Fibroblast of pulmonary artery (primary cell): ENCODE results near the gene FAM167B.
"Not testable (repeated sequence)": the region's sequence is repeated elsewhere in the genome, so short reads cannot be mapped to it uniquely, and the experiment has no call there.

ENCODE experiments used
- DNase-seq: peaks from one replicate; pipeline ENCODE4 v3.0.0-alpha.2; 2010; ENCODE audit warnings: low read depth
- H3K4me3 ChIP-seq: replicated peaks from 2 replicates; pipeline ENCODE4 v1.5.1; 2011; ENCODE audit warnings: low read depth, mild to moderate bottlenecking, control low read depth, low read length, moderate library complexity
- CTCF ChIP-seq: IDR thresholded peaks from 2 replicates; pipeline ENCODE4 v1.5.1; 2011; ENCODE audit warnings: mild to moderate bottlenecking, control low read depth, low read length, inconsistent platforms; ENCODE audit errors: missing control alignments

The FAM167B gene

DNA sequence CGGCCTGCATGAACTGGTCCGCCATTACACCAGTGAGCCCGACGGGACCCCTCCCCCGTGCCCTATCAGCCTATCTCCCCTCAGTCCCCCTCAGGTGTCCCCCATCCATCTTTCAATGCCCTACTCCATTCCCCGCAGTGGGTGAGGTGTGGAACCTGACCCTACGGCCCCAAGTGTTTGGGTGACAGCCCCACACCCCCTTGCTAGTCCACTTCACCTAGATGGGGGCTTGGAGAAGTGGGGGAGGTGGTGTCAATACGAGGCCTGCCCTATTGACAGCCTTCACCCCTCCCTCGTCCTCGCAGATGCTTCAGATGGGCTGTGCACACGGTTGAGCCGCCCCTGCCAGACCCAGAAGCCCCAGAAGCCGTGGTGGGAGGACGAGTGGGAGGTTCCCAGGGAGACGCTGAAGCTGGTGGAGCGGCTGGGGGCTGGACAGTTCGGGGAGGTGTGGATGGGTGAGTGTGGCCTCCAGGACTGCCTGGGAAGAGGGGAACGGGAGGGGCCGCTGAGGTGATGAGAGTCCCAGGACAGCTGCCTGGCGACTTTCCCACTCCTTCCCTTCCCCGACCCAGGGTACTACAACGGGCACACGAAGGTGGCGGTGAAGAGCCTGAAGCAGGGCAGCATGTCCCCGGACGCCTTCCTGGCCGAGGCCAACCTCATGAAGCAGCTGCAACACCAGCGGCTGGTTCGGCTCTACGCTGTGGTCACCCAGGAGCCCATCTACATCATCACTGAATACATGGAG is 29.2 kb downstream of the FAM167B start:
- no peak overlapping the region for H3K4me3 ChIP-seq
- DNase-seq = no peak
- TF ChIP-seq CTCF = no peak

- DNase-seq, H3K4me3 ChIP-seq: not testable (repeated sequence)
These were observed 37.8 kb downstream of the FAM167B start for GRCh38 chr1:32284777-32285176.

- TF ChIP-seq CTCF = no peak
- no peak for DNase-seq
- no peak overlapping the region for H3K4me3 ChIP-seq
These were observed 38.6 kb downstream of the FAM167B start for GRCh38 chr1:32285658-32286057.

GRCh38 chr1:32286763-32287162 is 39.7 kb downstream of the FAM167B start:
- TF ChIP-seq CTCF = no peak
- DNase-seq = no peak
- H3K4me3 ChIP-seq = no peak overlapping the region

DNA sequence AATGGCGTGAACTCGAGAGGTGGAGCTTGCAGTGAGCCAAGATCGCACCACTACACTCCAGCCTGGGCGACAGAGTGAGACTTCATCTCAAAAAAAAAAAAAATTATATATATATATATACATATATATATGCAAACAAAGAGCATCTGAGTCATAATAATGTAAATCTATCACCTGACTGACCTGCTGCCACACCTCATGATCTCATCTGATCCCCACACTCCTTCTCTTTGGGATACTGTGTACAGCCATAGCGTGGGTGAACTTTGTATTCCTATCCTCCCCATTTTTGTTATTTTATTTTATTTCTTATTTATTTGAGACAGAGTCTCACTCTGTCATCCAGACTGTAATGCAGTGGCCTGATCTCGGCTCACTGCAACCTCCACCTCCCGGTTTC is 42.2 kb downstream of the FAM167B start:
- no peak for TF ChIP-seq CTCF

DNA sequence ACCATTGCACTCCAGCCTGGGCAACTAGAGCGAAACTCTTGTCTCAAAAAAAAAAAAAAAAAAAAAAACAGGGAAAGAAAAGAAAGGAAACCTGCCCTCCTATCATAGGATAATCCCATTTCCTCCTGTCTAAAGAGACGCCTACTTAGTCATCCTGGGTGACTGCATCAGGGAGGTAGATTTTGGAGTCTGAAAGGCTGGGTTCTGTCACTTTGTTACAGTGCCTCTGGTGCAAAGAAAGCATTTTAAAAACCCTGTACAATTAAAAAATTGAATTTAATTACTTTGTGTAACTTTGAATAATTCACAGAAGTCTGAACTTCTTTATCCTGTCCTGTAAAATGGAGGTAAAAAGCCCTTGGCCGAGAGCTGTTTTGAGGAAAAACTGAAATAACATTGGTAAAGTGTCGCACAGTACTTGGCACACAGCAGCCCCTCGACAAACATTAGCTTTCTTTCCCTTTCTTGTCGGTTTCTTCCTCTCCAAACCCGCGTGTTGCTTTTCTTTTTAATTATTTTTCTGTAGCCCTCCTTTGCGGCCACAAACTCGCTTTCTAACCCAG is 44.2 kb downstream of the FAM167B start:
- TF ChIP-seq CTCF = no peak
- DNase-seq = peak; percentile 51
- peak overlapping the region; percentile 96 for H3K4me3 ChIP-seq

More for the DNA sequence above, 42.2 kb downstream of the FAM167B start:
- no peak for DNase-seq
- H3K4me3 ChIP-seq = no peak overlapping the region

GRCh38 chr1:32291708-32292538 is 44.9 kb downstream of the FAM167B start, which contains the start of gene HDAC1:
TSS of gene HDAC1 (plus strand) at chr1:32292083. CDS start at chr1:32292170, 87 bp downstream.
- peak; percentile 97 for DNase-seq
- peak within 1 kb of the TSS; percentile 96 for H3K4me3 ChIP-seq
- TF ChIP-seq CTCF = no peak

DNA sequence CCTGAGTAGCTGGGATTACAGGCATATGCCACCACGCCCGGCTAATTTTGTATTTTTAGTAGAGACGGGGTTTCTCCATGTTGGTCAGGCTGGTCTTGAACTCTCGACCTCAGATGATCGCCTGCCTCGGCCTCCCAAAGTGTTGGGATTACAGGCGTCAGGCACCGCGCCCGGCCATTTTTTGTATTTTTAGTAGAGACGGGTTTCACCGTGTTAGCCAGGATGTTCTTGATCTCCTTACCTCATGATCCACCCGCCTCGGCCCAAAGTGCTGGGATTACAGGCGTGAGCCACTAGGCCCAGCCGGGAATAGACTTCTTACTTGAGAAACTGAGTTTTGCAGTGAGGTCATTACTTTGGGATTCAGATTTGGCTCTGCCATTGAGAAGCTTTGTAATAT is 51.2 kb downstream of the FAM167B start:
- H3K4me3 ChIP-seq, DNase-seq: not testable (repeated sequence)
